Neural progenitor cell (in vitro differentiated cells): ENCODE measurements around the gene SESN2. TPM values are rescaled to one million over a fixed set of nuclear protein-coding genes. Genes with fewer than 3 reads are reported as not detected.

ENCODE experiments used
- DNase-seq: peaks from one replicate; pipeline ENCODE4 v3.0.0-alpha.2; 2016; ENCODE audit warnings: low spot score
- H2AFZ ChIP-seq: fragments of 200-600 bp; sonication (generic); replicated peaks from 2 replicates; pipeline ENCODE4 v1.6.1; 2016; ENCODE audit warnings: antibody characterized with exemption
- H3F3A ChIP-seq: fragments of 200-600 bp; sonication (generic); 2 replicates; pipeline ENCODE4 v1.6.1; 2016; ENCODE audit warnings: antibody characterized with exemption, low read depth
- H3K27ac ChIP-seq: fragments of 200-600 bp; sonication (generic); 2 replicates; pipeline ENCODE4 v1.5.1; 2016; ENCODE audit warnings: mild to moderate bottlenecking
- H3K27me3 ChIP-seq: fragments of 200-600 bp; sonication (generic); 2 replicates; pipeline ENCODE4 v1.6.1; 2016; ENCODE audit warnings: mild to moderate bottlenecking, moderate library complexity
- H3K36me3 ChIP-seq: fragments of 200-600 bp; sonication (generic); 2 replicates; pipeline ENCODE4 v1.5.1; 2016
- H3K4me1 ChIP-seq: fragments of 200-600 bp; sonication (generic); 2 replicates; pipeline ENCODE4 v1.6.1; 2016; ENCODE audit warnings: mixed run types
- H3K4me2 ChIP-seq: fragments of 200-600 bp; sonication (generic); 2 replicates; pipeline ENCODE4 v1.6.1; 2016
- H3K4me3 ChIP-seq: fragments of 200-600 bp; sonication (generic); 2 replicates; pipeline ENCODE4 v1.5.1; 2016
- H3K79me2 ChIP-seq: fragments of 200-600 bp; sonication (generic); 2 replicates; pipeline ENCODE4 v1.6.1; 2016; ENCODE audit warnings: low read depth
- H3K9ac ChIP-seq: fragments of 200-600 bp; sonication (generic); 2 replicates; pipeline ENCODE4 v1.6.1; 2016
- H3K9me3 ChIP-seq: fragments of 200-600 bp; sonication (generic); 2 replicates; pipeline ENCODE4 v1.5.1; 2016; ENCODE audit warnings: low read depth
- H4K20me1 ChIP-seq: fragments of 200-600 bp; sonication (generic); 2 replicates; pipeline ENCODE4 v1.6.1; 2016; ENCODE audit warnings: low read depth
- H3K27ac Mint-ChIP-seq: 3 replicates; pipeline ENCODE4 v1.8.0; 2021; ENCODE audit warnings: mixed read lengths
- H3K27me3 Mint-ChIP-seq: 2 replicates; pipeline ENCODE4 v1.8.0; 2022; ENCODE audit warnings: low read depth, mild to moderate bottlenecking, inconsistent platforms, moderate library complexity, mixed read lengths; ENCODE audit not compliant: insufficient read depth
- H3K36me3 Mint-ChIP-seq: 3 replicates; pipeline ENCODE4 v1.8.0; 2021; ENCODE audit warnings: mixed read lengths
- H3K4me1 Mint-ChIP-seq: 3 replicates; pipeline ENCODE4 v1.8.0; 2021; ENCODE audit warnings: mixed read lengths
- H3K4me3 Mint-ChIP-seq: 3 replicates; pipeline ENCODE4 v1.8.0; 2021; ENCODE audit warnings: mild to moderate bottlenecking, moderate library complexity, mixed read lengths
- H3K9me3 Mint-ChIP-seq: 3 replicates; pipeline ENCODE4 v1.8.0; 2020; ENCODE audit warnings: mixed read lengths
- CTCF ChIP-seq: fragments of 200-600 bp; sonication (generic); IDR thresholded peaks from 2 replicates; pipeline ENCODE4 v1.5.1; 2017; ENCODE audit warnings: antibody characterized with exemption, mild to moderate bottlenecking
- EZH2 ChIP-seq: fragments of 200-600 bp; sonication (generic); IDR thresholded peaks from 2 replicates; pipeline ENCODE4 v1.6.1; 2017; ENCODE audit warnings: antibody characterized with exemption, mild to moderate bottlenecking, moderate library complexity
- EZH2phosphoT487 ChIP-seq: fragments of 200-600 bp; sonication (generic); IDR thresholded peaks from 2 replicates; pipeline ENCODE4 v1.6.1; 2017; ENCODE audit warnings: antibody characterized with exemption
- total RNA-seq: library from RNA; depleted of rRNA; stranded (reverse); fragments of >200 nt; gene quantifications from 2 replicates; pipeline ENCODE4 v1.2.3, GENCODE V29; 2015; ENCODE audit warnings: low replicate concordance

Gene SESN2
- total RNA-seq, 1 donor from 2014 or later: 7.6 TPM

GRCh38 chr1:28278763-28279162, 19.4 kb downstream of the SESN2 start:
- no peak for DNase-seq
- H3K4me1 ChIP-seq: no peaks in the 10 kb centered on the region
- Mint-ChIP-seq H3K4me3 (no peak overlapping the region), H3K9me3 (no peaks in the 10 kb centered on the region), H3K4me1 (no peaks in the 10 kb centered on the region), H3K36me3 (peaks cover 28% of the 10 kb centered on the region), H3K27me3 (no peaks in the 10 kb centered on the region), H3K27ac (no peak overlapping the region)
- H2AFZ ChIP-seq: no peak overlapping the region
- no peaks in the 10 kb centered on the region for H3F3A ChIP-seq
- no peak overlapping the region for H3K9ac ChIP-seq
- H4K20me1 ChIP-seq: no peaks in the 10 kb centered on the region
- H3K4me2 ChIP-seq: no peak overlapping the region
- no peaks in the 10 kb centered on the region for H3K79me2 ChIP-seq
- no peaks in the 10 kb centered on the region for H3K36me3 ChIP-seq
- H3K27ac ChIP-seq: no peak overlapping the region
- no peaks in the 10 kb centered on the region for H3K27me3 ChIP-seq
- H3K9me3 ChIP-seq: no peaks in the 10 kb centered on the region
- TF ChIP-seq EZH2phosphoT487 (no peak), CTCF (no peak), EZH2 (no peak)
- H3K4me3 ChIP-seq: no peak overlapping the region

GRCh38 chr1:28279721-28280120, 20.4 kb downstream of the SESN2 start:
- no peak overlapping the region for H3K27ac ChIP-seq
- Mint-ChIP-seq H3K4me3 (no peak overlapping the region), H3K27me3 (no peaks in the 10 kb centered on the region), H3K9me3 (no peaks in the 10 kb centered on the region), H3K36me3 (peaks cover 28% of the 10 kb centered on the region), H3K4me1 (no peaks in the 10 kb centered on the region), H3K27ac (no peak overlapping the region)
- H3K9ac ChIP-seq: no peak overlapping the region
- TF ChIP-seq CTCF (no peak), EZH2phosphoT487 (no peak), EZH2 (no peak)
- no peaks in the 10 kb centered on the region for H3F3A ChIP-seq
- no peaks in the 10 kb centered on the region for H4K20me1 ChIP-seq
- H3K4me3 ChIP-seq: no peak overlapping the region
- no peak overlapping the region for H3K4me2 ChIP-seq
- no peaks in the 10 kb centered on the region for H3K36me3 ChIP-seq
- H3K27me3 ChIP-seq: no peaks in the 10 kb centered on the region
- no peak for DNase-seq
- H2AFZ ChIP-seq: no peak overlapping the region
- no peaks in the 10 kb centered on the region for H3K9me3 ChIP-seq
- H3K79me2 ChIP-seq: no peaks in the 10 kb centered on the region
- no peaks in the 10 kb centered on the region for H3K4me1 ChIP-seq

GRCh38 chr1:28280501-28280900, 21.2 kb downstream of the SESN2 start:
- no peak for DNase-seq
- Mint-ChIP-seq H3K27me3 (no peaks in the 10 kb centered on the region), H3K4me1 (no peaks in the 10 kb centered on the region), H3K36me3 (peaks cover 25% of the 10 kb centered on the region), H3K27ac (no peak overlapping the region), H3K4me3 (no peak overlapping the region), H3K9me3 (no peaks in the 10 kb centered on the region)
- H3K4me2 ChIP-seq: no peak overlapping the region
- no peaks in the 10 kb centered on the region for H3K79me2 ChIP-seq
- H2AFZ ChIP-seq: no peak overlapping the region
- no peaks in the 10 kb centered on the region for H3K36me3 ChIP-seq
- H3K4me3 ChIP-seq: no peak overlapping the region
- no peaks in the 10 kb centered on the region for H3K9me3 ChIP-seq
- H3K9ac ChIP-seq: no peak overlapping the region
- H3F3A ChIP-seq: no peaks in the 10 kb centered on the region
- peaks cover 2% of the 10 kb centered on the region for H3K4me1 ChIP-seq
- no peak overlapping the region for H3K27ac ChIP-seq
- TF ChIP-seq CTCF (no peak), EZH2phosphoT487 (no peak), EZH2 (no peak)
- no peaks in the 10 kb centered on the region for H3K27me3 ChIP-seq
- no peaks in the 10 kb centered on the region for H4K20me1 ChIP-seq

- Mint-ChIP-seq H3K36me3 (peaks cover 25% of the 10 kb centered on the region), H3K27ac (no peak overlapping the region), H3K27me3 (no peaks in the 10 kb centered on the region), H3K9me3 (no peaks in the 10 kb centered on the region), H3K4me1 (no peaks in the 10 kb centered on the region), H3K4me3 (no peak overlapping the region)
- no peak for DNase-seq
- Histone ChIP-seq H3F3A (no peaks in the 10 kb centered on the region), H4K20me1 (no peaks in the 10 kb centered on the region), H3K27me3 (no peaks in the 10 kb centered on the region), H3K4me2 (no peak overlapping the region), H3K4me3 (no peak overlapping the region), H3K27ac (no peak overlapping the region), H3K36me3 (no peaks in the 10 kb centered on the region), H3K79me2 (no peaks in the 10 kb centered on the region), H2AFZ (no peak overlapping the region), H3K9me3 (no peaks in the 10 kb centered on the region), H3K9ac (no peak overlapping the region), H3K4me1 (peaks cover 7% of the 10 kb centered on the region)
- TF ChIP-seq EZH2phosphoT487 (no peak), EZH2 (no peak), CTCF (no peak)
These were observed 21.7 kb downstream of the SESN2 start for GRCh38 chr1:28280977-28281381.
